HepG2 (cell line): ENCODE data around the gene SLC43A1. TPM values are rescaled to one million over a fixed set of nuclear protein-coding genes. Genes with fewer than 3 reads are reported as not detected.
A peak's percentile ranks its signal among the peaks of the same experiment; 100 is the strongest.

Source experiments
- ATAC-seq: fragments of 200-7000 bp; cut with Tn5 transposase; 3 replicates; pipeline ENCODE4 v1.9.1; 2020; ENCODE audit warnings: mild to moderate bottlenecking, moderate library complexity
- BruUV-seq: library from RNA; stranded (reverse); fragments of 400-500 nt; replicated peaks from 2 replicates; lab custom pipeline; 2021; lab: Mats Ljungman, UMichigan
- CTCF ChIA-PET: fragments of 300-600 bp; formaldehyde crosslinking; extraction: SDS; loops from one replicate; lab custom pipeline; 2021; ENCODE audit warnings: low total read pairs, inconsistent platforms, low intra/inter-chr PET ratio; lab: Yijun Ruan, JAX
- POLR2A ChIA-PET: fragments of 350-600 bp; sonication (Branson Sonifier 250); formaldehyde crosslinking; loops from one replicate; lab custom pipeline; 2020; ENCODE audit warnings: antibody characterized with exemption, inconsistent platforms; lab: Yijun Ruan, JAX
- DNase-seq: peaks from one replicate; pipeline ENCODE4 v3.0.0-alpha.2; 2015; ENCODE audit warnings: low spot score
- FAIRE-seq: peaks from 3 replicates; lab custom pipeline; 2011; peaks lifted over from hg19 to GRCh38; lab: Jason Lieb, UNC
- H2AFZ ChIP-seq: one replicate; pipeline ENCODE4 v1.6.1; 2011; ENCODE audit warnings: low read length, inconsistent platforms
- H3K27ac ChIP-seq: fragments of 300-600 bp; 3 replicates; pipeline ENCODE4 v1.8.0; 2011; ENCODE audit warnings: mixed run types, mild to moderate bottlenecking, mixed read lengths, low read length, inconsistent platforms; ENCODE audit not compliant: insufficient read depth; ENCODE audit errors: extremely low read length
- H3K27me3 ChIP-seq, 2 experiments: fragments of 200-600 bp in 1 of 2; 2 replicates in 1 of 2; 3 replicates in 1 of 2; pipeline versions ENCODE4 v1.6.0 to v1.8.0; 2011; ENCODE audit warnings: low read length in 2 of 2, mild to moderate bottlenecking in 2 of 2, moderate library complexity in 2 of 2, inconsistent platforms in 1 of 2; ENCODE audit not compliant: insufficient read depth in 2 of 2, control insufficient read depth in 1 of 2
- H3K36me3 ChIP-seq, 2 experiments: fragments of 200-600 bp in 1 of 2; replicated peaks in 1 of 2; 2 replicates in 1 of 2; 3 replicates in 1 of 2; pipeline versions ENCODE4 v1.5.1 to v1.8.0; 2011; ENCODE audit warnings: low read length in 2 of 2, inconsistent platforms in 1 of 2; ENCODE audit not compliant: insufficient read depth in 2 of 2, control insufficient read depth in 1 of 2
- H3K4me1 ChIP-seq: 2 replicates; pipeline ENCODE4 v1.5.1; 2012; ENCODE audit warnings: low read length, inconsistent platforms; ENCODE audit not compliant: insufficient read depth
- H3K4me2 ChIP-seq: 2 replicates; pipeline ENCODE4 v1.6.0; 2011; ENCODE audit warnings: low read depth, low read length, inconsistent platforms
- H3K4me3 ChIP-seq, 3 experiments: fragments of 200-600 bp in 1 of 3; sonication (generic), shearing (Covaris generic) in 1 of 3; replicated peaks in 1 of 3; 2 replicates each; pipeline ENCODE4 v1.5.1; 2011 to 2016; ENCODE audit warnings: low read length in 3 of 3, inconsistent platforms in 2 of 3, low read depth in 2 of 3, mild to moderate bottlenecking in 2 of 3, control low read depth in 1 of 3, mixed read lengths in 1 of 3; ENCODE audit not compliant: insufficient read depth in 1 of 3
- H3K79me2 ChIP-seq: one replicate; pipeline ENCODE4 v1.6.1; 2011; ENCODE audit warnings: low read length, inconsistent platforms; ENCODE audit not compliant: insufficient read depth
- H3K9ac ChIP-seq: 2 replicates; pipeline ENCODE4 v1.6.0; 2011; ENCODE audit warnings: mild to moderate bottlenecking, low read depth, low read length, inconsistent platforms; ENCODE audit not compliant: insufficient read depth
- H3K9me3 ChIP-seq: 2 replicates; pipeline ENCODE4 v1.5.1; 2012; ENCODE audit warnings: mild to moderate bottlenecking, low read length
- H4K20me1 ChIP-seq: 2 replicates; pipeline ENCODE4 v1.6.0; 2011; ENCODE audit warnings: inconsistent platforms, mild to moderate bottlenecking, low read length, moderate library complexity; ENCODE audit not compliant: insufficient read depth
- HNF1A ChIP-seq, 2 experiments: sonication (generic) in 1 of 2; formaldehyde crosslinking in 1 of 2; IDR thresholded peaks; 2 replicates each; pipeline versions ENCODE4 v1.4.0 to v1.6.1; 2016 to 2020; ENCODE audit warnings: borderline replicate concordance in 1 of 2, low read depth in 1 of 2, mild to moderate bottlenecking in 1 of 2, missing genetic modification reagents in 1 of 2
- HNRNPK ChIP-seq: fragments of 200-400 bp; formaldehyde crosslinking; IDR thresholded peaks from 2 replicates; pipeline ENCODE4 v1.6.1; 2018; ENCODE audit warnings: low read length, low read depth, moderate library complexity, mild to moderate bottlenecking; ENCODE audit not compliant: poor library complexity, severe bottlenecking
- PCBP2 ChIP-seq: fragments of 200-400 bp; formaldehyde crosslinking; optimal IDR thresholded peaks from 2 replicates; pipeline ENCODE3; 2018; ENCODE audit warnings: low read length, low read depth; ENCODE audit not compliant: poor library complexity, severe bottlenecking
- PHB2 ChIP-seq: fragments of 450-650 bp; IDR thresholded peaks from 2 replicates; pipeline ENCODE4 v1.6.1; 2018; ENCODE audit not compliant: partially characterized antibody
- ZKSCAN5 ChIP-seq: sonication (generic); formaldehyde crosslinking; IDR thresholded peaks from 2 replicates; pipeline ENCODE4 v1.5.1; 2020; ENCODE audit warnings: mild to moderate bottlenecking, missing genetic modification reagents
- WGBS: methylation state at CpG from one replicate; pipeline ENCODE4 v1.1.6; 2017; ENCODE audit warnings: low lambda C conversion rate; 5-methylcytosine and 5-hydroxymethylcytosine counted together
- in situ Hi-C: cut with HindIII; loops from 2 replicates; pipeline ENCODE4 v1.10.0; 2017; ENCODE audit warnings: low pct_unique_long_range_greater_than_20kb; ENCODE audit not compliant: extremely low pct_ligation_motif_present
- intact Hi-C: fragments of 100-400 bp; cut with micrococcal nuclease; formaldehyde crosslinking; loops from one replicate; pipeline ENCODE4 v1.10.0; 2022; ENCODE audit not compliant: unreplicated experiment
- polyA plus RNA-seq, 8 experiments: library from polyadenylated mRNA; depleted of rRNA in 3 of 8; stranded (reverse) in 7 of 8; unstranded in 1 of 8; fragments of >200 nt; fragmentation: Illumina TruSeq in 4 of 8; extraction: Trizol in 4 of 8; gene quantifications; 2 replicates each; pipeline versions ENCODE4 v1.2.1 to v1.2.3, GENCODE V29; 2011 to 2016; ENCODE audit warnings: low read depth in 4 of 8, missing spikeins in 1 of 8, mixed read lengths in 1 of 8; ENCODE audit not compliant: insufficient read depth in 1 of 8
- total RNA-seq, 5 experiments: library from RNA; depleted of rRNA; stranded (reverse); fragments of >200 nt; fragmentation: Illumina TruSeq; extraction: Trizol; gene quantifications; 2 replicates each; pipeline ENCODE4 v1.2.3, GENCODE V29; 2016; ENCODE audit warnings: low read depth in 1 of 5
- TF ChIP-seq, protein P1 (sequence below): sonication (generic); formaldehyde crosslinking; conservative IDR thresholded peaks from 2 replicates; pipeline ENCODE4 v1.5.0; 2020; ENCODE audit warnings: missing genetic modification reagents

Gene SLC43A1
- total and polyA plus RNA-seq, 2 of the 13 experiments (the other 11 are each of a cell fraction or from before 2014, with no cell fraction given): 72.3 to 87.6 TPM

GRCh38 chr11:57481315-57481714 is 34.2 kb downstream of the SLC43A1 start:
- no peak overlapping the region for H3K4me3 ChIP-seq
- no peaks in the 10 kb centered on the region for H4K20me1 ChIP-seq
- H3K9me3 ChIP-seq: no peaks in the 10 kb centered on the region
- no peak overlapping the region for H3K9ac ChIP-seq
- WGBS: 98% methylated on average over 2 of the region's 2 CpGs
- ChIA-PET POLR2A (interaction anchor here (1.3 to 1.9 kb wide), 2 partner anchors 12 to 21 kb away, joined by 3 to 5 read pairs; no protein-coding TSS in a partner anchor), CTCF (interaction anchor here (1.7 to 1.9 kb wide), 2 partner anchors 24 to 136 kb away, joined by 7 to 10 read pairs; no protein-coding TSS in a partner anchor)
- in situ Hi-C loops: no loop called here
- H3K4me1 ChIP-seq: peaks cover 30% of the 10 kb centered on the region
- H3K27me3 ChIP-seq: no peaks in the 10 kb centered on the region
- peaks cover 14 to 32% of the 10 kb centered on the region in 2 experiments for H3K36me3 ChIP-seq
- no peak for DNase-seq
- no peak overlapping the region for H2AFZ ChIP-seq
- BruUV-seq: no TSS peak
- no peaks in the 10 kb centered on the region for H3K79me2 ChIP-seq
- no peak for FAIRE-seq
- intact Hi-C loops: no loop called here
- TF ChIP-seq ZKSCAN5 (no peak), HNF1A (IDR thresholded peaks at IDR 0.05; ENCODE audit: low read depth) (no peak), HNF1A (CRISPR knock-in tag; IDR thresholded peaks at IDR 0.05; ENCODE audit: borderline replicate concordance) (no peak), PHB2 (no peak), PCBP2 (peak; percentile 81), HNRNPK (peak; percentile 65)
- TF ChIP-seq, protein P1, sequence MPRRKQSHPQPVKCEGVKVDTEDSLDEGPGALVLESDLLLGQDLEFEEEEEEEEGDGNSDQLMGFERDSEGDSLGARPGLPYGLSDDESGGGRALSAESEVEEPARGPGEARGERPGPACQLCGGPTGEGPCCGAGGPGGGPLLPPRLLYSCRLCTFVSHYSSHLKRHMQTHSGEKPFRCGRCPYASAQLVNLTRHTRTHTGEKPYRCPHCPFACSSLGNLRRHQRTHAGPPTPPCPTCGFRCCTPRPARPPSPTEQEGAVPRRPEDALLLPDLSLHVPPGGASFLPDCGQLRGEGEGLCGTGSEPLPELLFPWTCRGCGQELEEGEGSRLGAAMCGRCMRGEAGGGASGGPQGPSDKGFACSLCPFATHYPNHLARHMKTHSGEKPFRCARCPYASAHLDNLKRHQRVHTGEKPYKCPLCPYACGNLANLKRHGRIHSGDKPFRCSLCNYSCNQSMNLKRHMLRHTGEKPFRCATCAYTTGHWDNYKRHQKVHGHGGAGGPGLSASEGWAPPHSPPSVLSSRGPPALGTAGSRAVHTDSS (CRISPR knock-in tag): no peak
- no peak overlapping the region for H3K4me2 ChIP-seq
- H3K27ac ChIP-seq: peak overlapping the region; percentile 65
- no peak for ATAC-seq
